NT2/D1 (cell line): Measurements from ENCODE around the gene FBXO28.

Experiments
- DNase-seq: peaks from one replicate; pipeline ENCODE4 v3.0.0-alpha.2; 2011; ENCODE audit warnings: low read depth, low spot score
- H3K27me3 ChIP-seq: 2 replicates; pipeline ENCODE4 v1.6.0; 2011; ENCODE audit warnings: mild to moderate bottlenecking; ENCODE audit not compliant: insufficient read length, insufficient read depth
- H3K36me3 ChIP-seq: 2 replicates; pipeline ENCODE4 v1.6.1; 2011; ENCODE audit warnings: mild to moderate bottlenecking, low read length, mixed read lengths; ENCODE audit not compliant: insufficient read depth, insufficient read length
- H3K4me1 ChIP-seq: 2 replicates; pipeline ENCODE4 v1.5.1; 2011; ENCODE audit not compliant: insufficient read depth, insufficient read length
- H3K4me3 ChIP-seq: 2 replicates; pipeline ENCODE4 v1.5.1; 2011; ENCODE audit warnings: low read depth; ENCODE audit not compliant: insufficient read length
- H3K9ac ChIP-seq: 2 replicates; pipeline ENCODE4 v1.6.0; 2011; ENCODE audit warnings: low read depth; ENCODE audit not compliant: insufficient read length
- H3K9me3 ChIP-seq: 2 replicates; pipeline ENCODE4 v1.5.1; 2011; ENCODE audit warnings: mild to moderate bottlenecking, low read length; ENCODE audit not compliant: insufficient read depth
- SUZ12 ChIP-seq: IDR thresholded peaks from 2 replicates; pipeline ENCODE4 v1.6.1; 2011; ENCODE audit not compliant: insufficient read length, insufficient read depth; ENCODE audit errors: extremely low read depth
- YY1 ChIP-seq: IDR thresholded peaks from 2 replicates; pipeline ENCODE4 v1.6.1; 2011; ENCODE audit not compliant: insufficient read length, insufficient read depth
- ZNF274 ChIP-seq: IDR thresholded peaks from 2 replicates; pipeline ENCODE4 v1.6.1; 2011; ENCODE audit warnings: mild to moderate bottlenecking, low read depth, low read length

Gene FBXO28

GRCh38 chr1:224113545-224113917 is 380 bp upstream of the FBXO28 start:
- Histone ChIP-seq H3K9ac (no peak overlapping the region), H3K36me3 (peaks cover 11% of the 10 kb centered on the region), H3K9me3 (no peaks in the 10 kb centered on the region), H3K4me1 (no peaks in the 10 kb centered on the region), H3K27me3 (no peaks in the 10 kb centered on the region), H3K4me3 (peak overlapping the region; percentile 91)
- TF ChIP-seq YY1 (no peak), ZNF274 (no peak), SUZ12 (no peak)
- no peak for DNase-seq

GRCh38 chr1:224114787-224115175 is 870 bp downstream of the FBXO28 start:
- DNase-seq = peak; percentile 13
- Histone ChIP-seq H3K9ac (peak overlapping the region; percentile 99), H3K9me3 (no peaks in the 10 kb centered on the region), H3K4me3 (peak overlapping the region; percentile 91), H3K4me1 (no peaks in the 10 kb centered on the region), H3K36me3 (peaks cover 21% of the 10 kb centered on the region), H3K27me3 (no peaks in the 10 kb centered on the region)
- TF ChIP-seq YY1 (no peak), SUZ12 (no peak), ZNF274 (no peak)

GRCh38 chr1:224116131-224116530 is 2.2 kb downstream of the FBXO28 start:
- Histone ChIP-seq H3K9ac (no peak overlapping the region), H3K9me3 (no peaks in the 10 kb centered on the region), H3K27me3 (no peaks in the 10 kb centered on the region), H3K4me1 (no peaks in the 10 kb centered on the region), H3K36me3 (peaks cover 29% of the 10 kb centered on the region), H3K4me3 (no peak overlapping the region)
- DNase-seq = peak; percentile 13
- TF ChIP-seq YY1 = no peak
- no peak for TF ChIP-seq ZNF274
- TF ChIP-seq SUZ12 = no peak

GRCh38 chr1:224118688-224119087 is 4.8 kb downstream of the FBXO28 start:
- H3K9me3 ChIP-seq = no peaks in the 10 kb centered on the region

GRCh38 chr1:224123136-224123535 is 9.2 kb downstream of the FBXO28 start:
- Histone ChIP-seq H3K36me3 (peaks cover 47% of the 10 kb centered on the region), H3K4me1 (no peaks in the 10 kb centered on the region)
- TF ChIP-seq ZNF274 = no peak
- no peak for TF ChIP-seq YY1
- TF ChIP-seq SUZ12 = no peak

More at GRCh38 chr1:224118688-224119087, 4.8 kb downstream of the FBXO28 start:
- no peak for TF ChIP-seq YY1
- TF ChIP-seq SUZ12 = no peak
- no peak for TF ChIP-seq ZNF274
- Histone ChIP-seq H3K4me1 (no peaks in the 10 kb centered on the region), H3K27me3 (no peaks in the 10 kb centered on the region), H3K36me3 (peaks cover 45% of the 10 kb centered on the region), H3K9ac (no peak overlapping the region), H3K4me3 (no peak overlapping the region)
- DNase-seq = no peak

GRCh38 chr1:224124220-224124619 is 10.3 kb downstream of the FBXO28 start:
- no peak overlapping the region for H3K4me3 ChIP-seq
- H3K9ac ChIP-seq = no peak overlapping the region
- no peaks in the 10 kb centered on the region for H3K9me3 ChIP-seq
- no peaks in the 10 kb centered on the region for H3K27me3 ChIP-seq
- peaks cover 39% of the 10 kb centered on the region for H3K36me3 ChIP-seq
- DNase-seq = no peak
- H3K4me1 ChIP-seq = no peaks in the 10 kb centered on the region
- TF ChIP-seq ZNF274 (no peak), YY1 (no peak), SUZ12 (no peak)

More at GRCh38 chr1:224123136-224123535, 9.2 kb downstream of the FBXO28 start:
- no peak overlapping the region for H3K9ac ChIP-seq
- no peaks in the 10 kb centered on the region for H3K27me3 ChIP-seq
- no peak for DNase-seq
- no peaks in the 10 kb centered on the region for H3K9me3 ChIP-seq
- H3K4me3 ChIP-seq = no peak overlapping the region

GRCh38 chr1:224127925-224128819 is 14.3 kb downstream of the FBXO28 start:
- no peaks in the 10 kb centered on the region for H3K4me1 ChIP-seq
- H3K36me3 ChIP-seq = peaks cover 42% of the 10 kb centered on the region
- no peaks in the 10 kb centered on the region for H3K27me3 ChIP-seq
- no peak for DNase-seq
- H3K9me3 ChIP-seq = no peaks in the 10 kb centered on the region
- H3K9ac ChIP-seq = no peak overlapping the region
- no peak overlapping the region for H3K4me3 ChIP-seq
- TF ChIP-seq ZNF274 (no peak), SUZ12 (no peak), YY1 (no peak)

GRCh38 chr1:224131253-224131652 is 17.3 kb downstream of the FBXO28 start:
- H3K4me1 ChIP-seq = no peaks in the 10 kb centered on the region
- H3K9me3 ChIP-seq = no peaks in the 10 kb centered on the region
- no peak for DNase-seq
- no peak overlapping the region for H3K4me3 ChIP-seq
- no peak overlapping the region for H3K9ac ChIP-seq
- no peaks in the 10 kb centered on the region for H3K27me3 ChIP-seq
- TF ChIP-seq YY1 (no peak), SUZ12 (no peak), ZNF274 (no peak)
- H3K36me3 ChIP-seq = peaks cover 68% of the 10 kb centered on the region
